Prostate gland (tissue), 2 donors: ENCODE data around the gene PLIN1.

ENCODE experiments used
- POLR2A ChIP-seq: fragments of 450-650 bp; IDR thresholded peaks from one replicate; pipeline ENCODE4 v1.6.1; 2016; ENCODE audit warnings: antibody characterized with exemption, mild to moderate bottlenecking
- POLR2AphosphoS5 ChIP-seq: sonication (generic); formaldehyde crosslinking; IDR thresholded peaks from one replicate; pipeline ENCODE4 v1.6.1; 2017; ENCODE audit warnings: antibody characterized with exemption
- TF ChIP-seq, protein P1 (sequence below), 4 experiments: fragments of 200-600 bp in 2 of 4; fragments of 450-650 bp in 2 of 4; sonication (generic) in 2 of 4; IDR thresholded peaks; 1 replicate in 3 of 4; 2 replicates in 1 of 4; pipeline ENCODE4 v1.5.1; 2016 to 2019; ENCODE audit warnings: antibody characterized with exemption in 4 of 4, mild to moderate bottlenecking in 2 of 4, moderate library complexity in 2 of 4

DNA sequence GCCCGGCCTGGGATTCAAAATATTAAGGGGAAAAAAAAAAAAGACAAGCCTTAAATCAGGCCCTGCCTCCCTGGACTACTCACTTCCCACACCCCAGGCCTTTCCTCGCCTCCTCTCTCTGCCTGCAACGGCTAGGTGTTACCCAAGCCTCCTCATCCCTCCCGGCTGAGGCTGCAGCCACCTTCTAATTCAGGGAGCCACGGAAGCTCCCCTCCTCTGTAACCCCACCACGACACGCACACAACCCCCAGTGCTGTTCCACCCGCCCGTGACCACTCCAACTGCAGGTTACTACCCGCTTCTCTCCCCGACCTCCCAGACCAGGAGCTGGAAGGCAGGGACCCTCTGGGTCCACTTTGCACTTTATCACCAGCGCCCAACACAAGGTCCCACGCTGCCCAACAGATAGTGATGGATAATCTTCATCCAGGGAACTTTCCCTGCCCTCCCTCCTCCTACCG, 24.8 kb downstream of the PLIN1 start:
- TF ChIP-seq, protein P1, sequence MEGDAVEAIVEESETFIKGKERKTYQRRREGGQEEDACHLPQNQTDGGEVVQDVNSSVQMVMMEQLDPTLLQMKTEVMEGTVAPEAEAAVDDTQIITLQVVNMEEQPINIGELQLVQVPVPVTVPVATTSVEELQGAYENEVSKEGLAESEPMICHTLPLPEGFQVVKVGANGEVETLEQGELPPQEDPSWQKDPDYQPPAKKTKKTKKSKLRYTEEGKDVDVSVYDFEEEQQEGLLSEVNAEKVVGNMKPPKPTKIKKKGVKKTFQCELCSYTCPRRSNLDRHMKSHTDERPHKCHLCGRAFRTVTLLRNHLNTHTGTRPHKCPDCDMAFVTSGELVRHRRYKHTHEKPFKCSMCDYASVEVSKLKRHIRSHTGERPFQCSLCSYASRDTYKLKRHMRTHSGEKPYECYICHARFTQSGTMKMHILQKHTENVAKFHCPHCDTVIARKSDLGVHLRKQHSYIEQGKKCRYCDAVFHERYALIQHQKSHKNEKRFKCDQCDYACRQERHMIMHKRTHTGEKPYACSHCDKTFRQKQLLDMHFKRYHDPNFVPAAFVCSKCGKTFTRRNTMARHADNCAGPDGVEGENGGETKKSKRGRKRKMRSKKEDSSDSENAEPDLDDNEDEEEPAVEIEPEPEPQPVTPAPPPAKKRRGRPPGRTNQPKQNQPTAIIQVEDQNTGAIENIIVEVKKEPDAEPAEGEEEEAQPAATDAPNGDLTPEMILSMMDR (IDR thresholded peaks at IDR 0.05) = no peak
- TF ChIP-seq POLR2A = no peak
- no peak for TF ChIP-seq POLR2AphosphoS5
